GM12874 (cell line): ENCODE data around the gene SPEF2.

Source experiments
- TF ChIP-seq, protein P1 (sequence below): IDR thresholded peaks from 2 replicates; pipeline ENCODE4 v1.5.1; 2011; ENCODE audit warnings: low read depth, mild to moderate bottlenecking, control low read depth, low read length, moderate library complexity; ENCODE audit not compliant: insufficient read depth

SPEF2 gene

GRCh38 chr5:35717718-35718117 lies 100.1 kb downstream of the SPEF2 start:
- TF ChIP-seq, protein P1, sequence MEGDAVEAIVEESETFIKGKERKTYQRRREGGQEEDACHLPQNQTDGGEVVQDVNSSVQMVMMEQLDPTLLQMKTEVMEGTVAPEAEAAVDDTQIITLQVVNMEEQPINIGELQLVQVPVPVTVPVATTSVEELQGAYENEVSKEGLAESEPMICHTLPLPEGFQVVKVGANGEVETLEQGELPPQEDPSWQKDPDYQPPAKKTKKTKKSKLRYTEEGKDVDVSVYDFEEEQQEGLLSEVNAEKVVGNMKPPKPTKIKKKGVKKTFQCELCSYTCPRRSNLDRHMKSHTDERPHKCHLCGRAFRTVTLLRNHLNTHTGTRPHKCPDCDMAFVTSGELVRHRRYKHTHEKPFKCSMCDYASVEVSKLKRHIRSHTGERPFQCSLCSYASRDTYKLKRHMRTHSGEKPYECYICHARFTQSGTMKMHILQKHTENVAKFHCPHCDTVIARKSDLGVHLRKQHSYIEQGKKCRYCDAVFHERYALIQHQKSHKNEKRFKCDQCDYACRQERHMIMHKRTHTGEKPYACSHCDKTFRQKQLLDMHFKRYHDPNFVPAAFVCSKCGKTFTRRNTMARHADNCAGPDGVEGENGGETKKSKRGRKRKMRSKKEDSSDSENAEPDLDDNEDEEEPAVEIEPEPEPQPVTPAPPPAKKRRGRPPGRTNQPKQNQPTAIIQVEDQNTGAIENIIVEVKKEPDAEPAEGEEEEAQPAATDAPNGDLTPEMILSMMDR = no peak

- TF ChIP-seq, protein P1 = no peak
Observed at GRCh38 chr5:35735718-35736117, 118.1 kb downstream of the SPEF2 start.

DNA sequence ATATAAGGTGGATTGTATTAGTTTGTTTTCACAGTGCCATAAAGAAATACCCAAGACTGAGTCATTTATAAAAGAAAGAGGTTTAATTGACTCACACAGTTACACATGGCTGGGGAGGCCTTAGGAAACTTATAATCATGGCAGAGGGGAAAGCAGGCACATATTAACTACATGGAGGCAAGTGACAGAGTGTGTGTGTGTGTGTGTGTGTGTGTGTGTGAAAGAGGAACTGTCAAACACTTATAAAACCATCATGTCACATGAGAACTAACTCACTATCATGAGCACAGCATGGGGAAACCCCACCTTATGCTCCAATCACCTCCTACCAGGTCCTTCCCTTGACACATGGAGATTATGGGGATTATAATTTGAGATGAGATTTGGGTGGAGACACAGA lies 118.6 kb downstream of the SPEF2 start:
- TF ChIP-seq, protein P1 = no peak

- TF ChIP-seq, protein P1 = no peak
Observed at GRCh38 chr5:35741126-35741716, 123.6 kb downstream of the SPEF2 start.

DNA sequence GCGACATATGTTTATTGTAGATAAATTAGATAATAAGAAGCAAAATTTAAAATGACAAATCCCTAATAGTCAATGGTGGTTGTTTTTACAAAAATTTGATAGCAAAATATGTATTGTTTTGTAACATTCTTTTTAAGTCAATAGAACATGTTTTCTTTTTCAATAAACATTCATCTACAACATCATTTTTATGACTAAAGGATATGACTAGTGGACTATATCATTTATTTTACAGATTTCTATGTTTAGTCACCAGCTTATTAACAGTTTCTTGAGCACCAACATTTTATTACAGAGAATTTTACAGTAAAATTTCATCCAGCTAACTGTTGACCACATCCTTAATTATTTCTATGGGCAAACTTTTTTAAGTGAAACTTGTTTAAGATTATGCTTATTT lies 124.3 kb downstream of the SPEF2 start:
- TF ChIP-seq, protein P1 = no peak

GRCh38 chr5:35743644-35744043 lies 126.0 kb downstream of the SPEF2 start:
- TF ChIP-seq, protein P1 = no peak

DNA sequence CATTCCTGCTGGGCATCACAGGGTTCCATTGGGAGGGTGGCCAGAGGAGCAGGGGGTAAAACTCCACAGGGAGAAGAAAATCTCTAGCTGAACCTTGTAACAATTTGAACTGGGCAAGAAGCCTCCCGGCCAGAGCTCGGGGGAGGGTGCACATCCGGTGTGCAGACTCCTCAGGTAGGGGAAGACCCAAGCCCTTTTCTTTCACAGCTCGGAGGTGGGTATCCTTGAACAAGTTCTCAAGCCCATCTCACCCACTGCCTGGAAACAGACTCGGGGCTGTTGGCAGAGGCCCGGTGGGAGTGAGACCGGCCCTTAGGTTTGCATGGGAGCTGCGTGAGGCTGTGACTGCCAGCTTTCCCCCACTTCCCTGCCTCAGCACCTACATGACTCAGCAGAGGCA lies 127.5 kb downstream of the SPEF2 start:
- TF ChIP-seq, protein P1 = no peak
